ENCODE measurements around the gene NLK. TPM values are rescaled to one million over a fixed set of nuclear protein-coding genes. Genes with fewer than 3 reads are reported as not detected.

The NLK gene
- total and polyA plus RNA-seq, 7 donors: 4.0 to 13.0 (median 8.1) TPM

DNA sequence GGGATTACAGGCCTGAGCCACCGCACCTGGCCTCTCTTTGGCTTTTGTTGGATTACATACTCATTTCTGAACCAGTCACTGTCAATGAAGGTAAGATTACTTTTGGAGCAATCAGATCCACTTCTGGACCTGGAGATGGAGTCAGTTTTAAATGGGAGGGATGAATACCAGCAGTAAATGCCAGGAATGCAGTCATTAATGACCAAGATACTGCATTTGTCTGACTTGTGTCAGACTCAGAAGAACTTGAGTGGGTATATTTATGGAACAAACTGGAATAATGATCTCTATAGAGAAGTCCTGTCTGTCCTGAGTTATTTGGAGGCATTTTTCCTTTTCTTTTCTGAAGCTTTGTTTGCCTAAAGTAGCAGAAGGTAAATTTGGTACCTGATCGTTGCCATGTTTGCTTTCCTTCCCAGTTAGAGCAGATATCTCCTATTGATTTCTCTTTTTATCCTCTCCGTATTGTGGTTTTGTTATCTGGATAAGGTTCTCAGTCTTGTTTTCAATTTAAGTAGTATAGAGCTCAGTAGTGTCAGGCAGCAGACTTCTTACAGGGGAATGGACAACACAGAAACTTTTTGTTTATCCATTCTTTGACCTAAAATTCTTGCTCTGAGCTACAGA is 10.7 kb downstream of the NLK start:
- Histone ChIP-seq H3K36me3 (ENCODE audit: insufficient read depth in 1 of 2, low read depth in 1 of 2) (no peaks in the 10 kb centered on the region), H3K27ac (no peak overlapping the region), H3K4me1 (peaks cover 33% of the 10 kb centered on the region), H3K9me3 (no peaks in the 10 kb centered on the region), H3K27me3 (ENCODE audit: insufficient read depth in 3 of 3, low read length in 2 of 3) (no peaks in the 10 kb centered on the region), H3K4me3 (no peak overlapping the region)
- TF ChIP-seq, protein P1, sequence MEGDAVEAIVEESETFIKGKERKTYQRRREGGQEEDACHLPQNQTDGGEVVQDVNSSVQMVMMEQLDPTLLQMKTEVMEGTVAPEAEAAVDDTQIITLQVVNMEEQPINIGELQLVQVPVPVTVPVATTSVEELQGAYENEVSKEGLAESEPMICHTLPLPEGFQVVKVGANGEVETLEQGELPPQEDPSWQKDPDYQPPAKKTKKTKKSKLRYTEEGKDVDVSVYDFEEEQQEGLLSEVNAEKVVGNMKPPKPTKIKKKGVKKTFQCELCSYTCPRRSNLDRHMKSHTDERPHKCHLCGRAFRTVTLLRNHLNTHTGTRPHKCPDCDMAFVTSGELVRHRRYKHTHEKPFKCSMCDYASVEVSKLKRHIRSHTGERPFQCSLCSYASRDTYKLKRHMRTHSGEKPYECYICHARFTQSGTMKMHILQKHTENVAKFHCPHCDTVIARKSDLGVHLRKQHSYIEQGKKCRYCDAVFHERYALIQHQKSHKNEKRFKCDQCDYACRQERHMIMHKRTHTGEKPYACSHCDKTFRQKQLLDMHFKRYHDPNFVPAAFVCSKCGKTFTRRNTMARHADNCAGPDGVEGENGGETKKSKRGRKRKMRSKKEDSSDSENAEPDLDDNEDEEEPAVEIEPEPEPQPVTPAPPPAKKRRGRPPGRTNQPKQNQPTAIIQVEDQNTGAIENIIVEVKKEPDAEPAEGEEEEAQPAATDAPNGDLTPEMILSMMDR (IDR thresholded peaks at IDR 0.05): no peak
- no peak for ATAC-seq
- WGBS, 3 donors: 82 to 93% (median 92%) methylated on average over 3 of the region's 3 CpGs
- intact Hi-C loops (cut with DNase I): no loop called here
- DNase-seq: no peak

DNA sequence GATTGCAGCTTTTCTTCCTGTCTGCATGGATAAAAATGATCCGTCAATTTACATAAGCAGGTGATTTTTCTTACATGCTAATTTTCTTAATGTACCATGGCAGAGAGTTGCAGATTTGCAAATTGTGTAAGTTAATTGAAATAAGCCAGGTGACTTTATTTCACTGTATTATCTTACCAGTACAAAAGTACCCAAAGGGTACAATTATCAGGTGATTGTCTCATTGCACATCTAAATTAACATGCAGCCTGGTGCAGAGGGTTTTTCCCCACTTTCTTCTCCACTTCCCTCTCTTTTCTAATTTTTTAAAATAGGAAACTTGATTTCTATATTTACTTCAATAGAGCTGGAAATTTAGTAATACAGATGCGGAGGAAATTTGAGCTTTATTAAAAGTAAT is 11.2 kb downstream of the NLK start:
- H3K9me3 ChIP-seq: no peaks in the 10 kb centered on the region
- DNase-seq (no peak), ATAC-seq (no peak)
- TF ChIP-seq, protein P1 (IDR thresholded peaks at IDR 0.05): no peak
- H3K27me3 ChIP-seq (ENCODE audit: insufficient read depth in 3 of 3, low read length in 2 of 3): no peaks in the 10 kb centered on the region
- H3K4me3 ChIP-seq: no peak overlapping the region
- H3K36me3 ChIP-seq (ENCODE audit: insufficient read depth in 1 of 2, low read depth in 1 of 2): no peaks in the 10 kb centered on the region
- peaks cover 33% of the 10 kb centered on the region for H3K4me1 ChIP-seq
- intact Hi-C loops (cut with DNase I): no loop called here
- H3K27ac ChIP-seq: no peak overlapping the region
- WGBS, 3 donors: 79 to 86% (median 84%) methylated on average over 2 of the region's 2 CpGs

DNA sequence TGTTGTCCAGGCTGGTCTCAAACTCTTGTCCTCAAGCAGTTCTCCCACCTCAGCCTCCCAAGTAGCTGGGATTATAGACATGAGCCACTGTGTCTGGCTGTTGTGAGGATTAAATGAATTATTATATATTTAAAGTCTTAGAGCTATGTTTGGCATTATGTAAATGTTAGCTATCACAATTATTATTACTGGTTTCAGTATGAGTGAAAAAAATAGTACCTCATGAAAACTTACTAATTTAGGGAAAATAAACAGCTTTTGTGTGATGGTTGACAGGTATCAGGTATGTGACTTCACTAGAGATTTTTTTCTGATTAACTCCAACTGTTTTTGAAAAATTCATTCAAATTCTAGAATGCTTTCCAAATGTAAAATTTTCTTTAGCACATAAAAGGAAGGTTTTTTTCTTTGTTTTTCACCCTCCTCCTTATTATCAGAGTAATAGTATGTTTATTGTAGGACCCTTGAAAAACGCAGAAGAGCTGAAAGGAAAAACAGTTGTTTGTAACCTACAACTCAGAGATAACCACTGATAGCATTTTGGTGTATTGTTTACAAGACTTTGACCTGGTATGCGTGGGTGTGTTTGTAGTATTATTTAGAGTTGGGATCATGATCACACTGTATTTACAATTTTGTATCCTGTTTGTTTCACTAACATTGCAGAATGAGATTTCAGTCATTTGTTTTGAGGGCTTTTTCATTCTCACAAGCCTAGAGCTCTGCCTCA is 13.2 kb downstream of the NLK start:
- Histone ChIP-seq H3K36me3 (ENCODE audit: insufficient read depth in 1 of 2, low read depth in 1 of 2) (no peaks in the 10 kb centered on the region), H3K4me1 (peaks cover 24% of the 10 kb centered on the region), H3K4me3 (no peak overlapping the region), H3K27ac (no peak overlapping the region), H3K27me3 (ENCODE audit: insufficient read depth in 3 of 3, low read length in 2 of 3) (no peaks in the 10 kb centered on the region), H3K9me3 (no peaks in the 10 kb centered on the region)
- ATAC-seq: no peak
- no peak for DNase-seq
- intact Hi-C loops (cut with DNase I): no loop called here
- 77 to 84% (median 80%) methylated on average over 2 of the region's 2 CpGs for WGBS, 3 donors
- TF ChIP-seq, protein P1 (IDR thresholded peaks at IDR 0.05): no peak

DNA sequence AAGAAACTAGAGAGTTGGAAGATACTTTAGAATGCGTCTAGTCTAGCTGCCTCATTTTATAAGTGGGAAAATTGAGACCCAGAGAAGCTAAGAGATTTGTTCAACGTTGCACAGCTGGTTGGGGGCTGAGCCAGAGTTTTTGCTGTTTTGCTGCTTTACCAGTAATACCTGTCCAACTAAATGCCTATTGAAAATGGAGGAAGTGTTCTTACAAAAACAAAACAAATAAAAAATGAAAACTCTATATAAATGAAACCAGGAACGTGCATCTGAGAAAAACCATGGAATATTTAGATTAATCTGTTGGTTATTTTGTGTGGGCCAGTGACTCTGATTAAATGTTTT is 13.8 kb downstream of the NLK start:
- Histone ChIP-seq H3K4me3 (no peak overlapping the region), H3K36me3 (ENCODE audit: insufficient read depth in 1 of 2, low read depth in 1 of 2) (no peaks in the 10 kb centered on the region), H3K27me3 (ENCODE audit: insufficient read depth in 3 of 3, low read length in 2 of 3) (no peaks in the 10 kb centered on the region), H3K27ac (no peak overlapping the region), H3K9me3 (no peaks in the 10 kb centered on the region), H3K4me1 (peaks cover 24% of the 10 kb centered on the region)
- WGBS, 3 donors: 64 to 77% (median 75%) methylated on average over 3 of the region's 3 CpGs
- intact Hi-C loops (cut with DNase I): no loop called here
- TF ChIP-seq, protein P1 (IDR thresholded peaks at IDR 0.05): no peak
- no peak for DNase-seq
- ATAC-seq: no peak
